Suprapubic skin (tissue), 3 donors: ENCODE results near the gene MSL3.

Experiments
- CTCF ChIP-seq, 2 donors: fragments of 200-600 bp in 1 of 2; fragments of 450-650 bp in 1 of 2; sonication (generic) in 1 of 2; IDR thresholded peaks; one replicate each; pipeline ENCODE4 v1.5.1; 2016 to 2019; ENCODE audit warnings: antibody characterized with exemption in 2 of 2, mild to moderate bottlenecking in 1 of 2, moderate library complexity in 1 of 2
- EP300 ChIP-seq: sonication (generic); formaldehyde crosslinking; IDR thresholded peaks from one replicate; pipeline ENCODE4 v1.6.1; 2017; ENCODE audit warnings: antibody characterized with exemption
- POLR2A ChIP-seq, 2 donors: fragments of 450-650 bp; IDR thresholded peaks; one replicate each; pipeline ENCODE4 v1.6.1; 2017; ENCODE audit warnings: antibody characterized with exemption in 2 of 2, mild to moderate bottlenecking in 2 of 2, moderate library complexity in 2 of 2

- TF ChIP-seq POLR2A (IDR thresholded peaks at IDR 0.05) (no peak), CTCF (IDR thresholded peaks at IDR 0.05) (no peak), EP300 (no peak)
Observed at GRCh38 chrX:11813341-11813740, 55.3 kb downstream of the MSL3 start.
